Left renal pelvis (tissue), 4 donors: ENCODE measurements around the gene SCRT2. TPM values are rescaled to one million over a fixed set of nuclear protein-coding genes. Genes with fewer than 3 reads are reported as not detected.
A peak's percentile ranks its signal among the peaks of the same experiment; 100 is the strongest.
"Not testable (repeated sequence)": the region's sequence is repeated elsewhere in the genome, so short reads cannot be mapped to it uniquely, and the experiment has no call there.

ENCODE experiments used
- DNase-seq, 4 donors: peaks; one replicate each; pipeline ENCODE4 v3.0.0-alpha.2; 2013; ENCODE audit warnings: low read depth in 4 of 4, low spot score in 3 of 4
- polyA plus RNA-seq, 4 donors: library from polyadenylated mRNA; unstranded; fragments of 120-200 nt; gene quantifications; one replicate each; pipeline ENCODE4 v1.2.1, GENCODE V29; 2013; ENCODE audit not compliant: insufficient read length in 4 of 4

SCRT2 gene
- under 1 TPM in 1 of 4 donors, not detected in 3; 0.06 TPM for polyA plus RNA-seq

- peak in 2 of 4 donors; percentile 58 to 69 for DNase-seq
These were observed at the start of gene SCRT2 for GRCh38 chr20:675453-676314. Gene SCRT2, minus strand, starts transcription at chr20:675802. Its CDS starts 201 bp downstream, at chr20:675601.

- not testable (repeated sequence) for DNase-seq
These were observed 49.2 kb upstream of the SCRT2 start for GRCh38 chr20:724797-725196.

- DNase-seq: no peak
These were observed 48.2 kb upstream of the SCRT2 start for GRCh38 chr20:723756-724155.

GRCh38 chr20:722822-723644 lies 47.4 kb upstream of the SCRT2 start:
- DNase-seq: no peak

- no peak for DNase-seq
These were observed 46.3 kb upstream of the SCRT2 start for GRCh38 chr20:721876-722275.

GRCh38 chr20:719816-720215 lies 44.2 kb upstream of the SCRT2 start:
- no peak for DNase-seq

- no peak for DNase-seq
These were observed 43.5 kb upstream of the SCRT2 start for GRCh38 chr20:719068-719467.

GRCh38 chr20:717832-718231 lies 42.2 kb upstream of the SCRT2 start:
- no peak for DNase-seq

- no peak for DNase-seq
These were observed 41.7 kb upstream of the SCRT2 start for GRCh38 chr20:717271-717670.

GRCh38 chr20:714453-714852 lies 38.9 kb upstream of the SCRT2 start:
- no peak for DNase-seq

- no peak for DNase-seq
These were observed 36.0 kb upstream of the SCRT2 start for GRCh38 chr20:711576-711975.

- DNase-seq: no peak
These were observed 35.3 kb upstream of the SCRT2 start for GRCh38 chr20:710780-711450.

- no peak for DNase-seq
These were observed 34.6 kb upstream of the SCRT2 start for GRCh38 chr20:709991-710779.

GRCh38 chr20:709423-709822 lies 33.8 kb upstream of the SCRT2 start:
- DNase-seq: no peak

GRCh38 chr20:708956-709355 lies 33.4 kb upstream of the SCRT2 start:
- DNase-seq: no peak

- DNase-seq: no peak
These were observed 32.0 kb upstream of the SCRT2 start for GRCh38 chr20:707451-708110.

- no peak for DNase-seq
These were observed 30.8 kb upstream of the SCRT2 start for GRCh38 chr20:706366-706885.

- DNase-seq: no peak
These were observed 29.1 kb upstream of the SCRT2 start for GRCh38 chr20:704726-705125.

- DNase-seq: no peak
These were observed 27.8 kb upstream of the SCRT2 start for GRCh38 chr20:703426-703825.

- DNase-seq: no peak
These were observed 27.4 kb upstream of the SCRT2 start for GRCh38 chr20:703006-703405.
